B cell (primary cell): ENCODE measurements around the gene TMEM53. TPM values are rescaled to one million over a fixed set of nuclear protein-coding genes. Genes with fewer than 3 reads are reported as not detected.

Experiments used
- ATAC-seq: fragments of 200-7000 bp; cut with Tn5 transposase; one replicate; pipeline ENCODE4 v1.10.0; 2021; ENCODE audit warnings: low read depth, mild to moderate bottlenecking, moderate number of reproducible peaks, moderate library complexity
- CTCF ChIA-PET: fragments of 350-600 bp; sonication (Branson Sonifier 250); formaldehyde crosslinking; loops from one replicate; lab custom pipeline; 2021; ENCODE audit warnings: antibody characterized with exemption, inconsistent platforms; lab: Charles Lee
- POLR2A ChIA-PET: fragments of 350-600 bp; sonication (Branson Sonifier 250); formaldehyde crosslinking; loops from one replicate; lab custom pipeline; 2021; ENCODE audit warnings: antibody characterized with exemption; lab: Charles Lee
- DNase-seq: peaks from one replicate; pipeline ENCODE4 v3.0.0; 2013
- H2AFZ ChIP-seq: 2 replicates; pipeline ENCODE4 v1.6.1; 2012; ENCODE audit warnings: mild to moderate bottlenecking, low read depth, low read length; ENCODE audit not compliant: insufficient read depth, poor library complexity, severe bottlenecking
- H3K27ac ChIP-seq, 2 donors: 1 replicate in 1 of 2; 2 replicates in 1 of 2; pipeline ENCODE4 v1.5.1; 2012 to 2013; ENCODE audit warnings: low read length in 2 of 2, mild to moderate bottlenecking in 2 of 2, moderate library complexity in 1 of 2
- H3K27me3 ChIP-seq, 4 experiments: fragments of 200-600 bp in 1 of 4; sonication (generic) in 1 of 4; replicated peaks in 1 of 4; 1 replicate in 2 of 4; 2 replicates in 2 of 4; pipeline versions ENCODE4 v1.6.1 to v1.7.0; 2013 to 2016; ENCODE audit warnings: low read length in 3 of 4, mild to moderate bottlenecking in 2 of 4, mixed read lengths in 1 of 4, moderate library complexity in 1 of 4; ENCODE audit not compliant: insufficient read depth in 4 of 4, control insufficient read depth in 3 of 4; ENCODE audit errors: control extremely low read depth in 1 of 4
- H3K36me3 ChIP-seq, 2 experiments: replicated peaks in 1 of 2; 1 replicate in 1 of 2; 2 replicates in 1 of 2; pipeline versions ENCODE4 v1.6.1 to v1.7.1; 2013; ENCODE audit warnings: low read length in 1 of 2; ENCODE audit not compliant: insufficient read depth in 2 of 2, control insufficient read depth in 1 of 2; ENCODE audit errors: control extremely low read depth in 1 of 2, extremely low read depth in 1 of 2
- H3K4me1 ChIP-seq, 2 donors: fragments of 200-600 bp in 1 of 2; sonication (generic) in 1 of 2; 1 replicate in 1 of 2; 2 replicates in 1 of 2; pipeline versions ENCODE4 v1.5.1 to v1.6.1; 2013 to 2017; ENCODE audit warnings: low read length in 2 of 2; ENCODE audit not compliant: control insufficient read depth in 2 of 2, insufficient read depth in 2 of 2
- H3K4me2 ChIP-seq: replicated peaks from 2 replicates; pipeline ENCODE3; 2012; ENCODE audit warnings: mild to moderate bottlenecking, low read depth, low read length; ENCODE audit not compliant: poor library complexity, severe bottlenecking
- H3K4me3 ChIP-seq, 5 experiments: fragments of 200-600 bp in 1 of 5; sonication (generic) in 1 of 5; 1 replicate in 3 of 5; 2 replicates in 2 of 5; pipeline versions ENCODE4 v1.5.1 to v1.7.0; 2011 to 2016; ENCODE audit warnings: low read length in 4 of 5, mild to moderate bottlenecking in 4 of 5, low read depth in 2 of 5, control low read depth in 1 of 5, moderate library complexity in 1 of 5; ENCODE audit not compliant: insufficient read depth in 1 of 5; ENCODE audit errors: control extremely low read depth in 1 of 5, extremely low read depth in 1 of 5
- H3K79me2 ChIP-seq: fragments of 200-600 bp; sonication (generic); one replicate; pipeline ENCODE4 v1.6.0; 2016; ENCODE audit warnings: low read length; ENCODE audit not compliant: control insufficient read depth, insufficient read depth
- H3K9ac ChIP-seq: fragments of 200-600 bp; sonication (generic); 2 replicates; pipeline ENCODE4 v1.6.1; 2017; ENCODE audit warnings: mild to moderate bottlenecking, low read length, moderate library complexity
- H3K9me3 ChIP-seq, 3 donors: one replicate each; pipeline versions ENCODE4 v1.6.1 to v1.7.1; 2013; ENCODE audit warnings: low read length in 2 of 3; ENCODE audit not compliant: control insufficient read depth in 2 of 3, insufficient read depth in 1 of 3; ENCODE audit errors: control extremely low read depth in 1 of 3
- H4K20me1 ChIP-seq: 2 replicates; pipeline ENCODE4 v1.6.0; 2012; ENCODE audit warnings: mild to moderate bottlenecking, low read length; ENCODE audit not compliant: insufficient read depth, control insufficient read depth, poor library complexity, severe bottlenecking
- H3K27ac Mint-ChIP-seq: one replicate; pipeline ENCODE4 v1.8.0; 2021; ENCODE audit warnings: mixed read lengths
- H3K27me3 Mint-ChIP-seq: one replicate; pipeline ENCODE4 v1.8.0; 2021; ENCODE audit warnings: mixed read lengths
- H3K4me1 Mint-ChIP-seq: one replicate; pipeline ENCODE4 v1.8.0; 2021; ENCODE audit warnings: mixed read lengths
- H3K4me3 Mint-ChIP-seq: one replicate; pipeline ENCODE4 v1.8.0; 2021; ENCODE audit warnings: mixed read lengths
- H3K9me3 Mint-ChIP-seq: one replicate; pipeline ENCODE4 v1.8.0; 2022; ENCODE audit warnings: mixed read lengths; ENCODE audit not compliant: insufficient read depth
- EZH2 ChIP-seq: IDR thresholded peaks from 2 replicates; pipeline ENCODE4 v1.6.1; 2012; ENCODE audit warnings: borderline replicate concordance, low read depth, mild to moderate bottlenecking, moderate library complexity, low read length; ENCODE audit not compliant: insufficient read depth, poor library complexity, severe bottlenecking
- WGBS: methylation state at CpG from one replicate; pipeline ENCODE4 v1.1.5; 2013; ENCODE audit warnings: missing lambda C conversion rate; ENCODE audit not compliant: insufficient coverage; 5-methylcytosine and 5-hydroxymethylcytosine counted together
- intact Hi-C: fragments of 100-400 bp; cut with micrococcal nuclease; formaldehyde crosslinking; loops from one replicate; pipeline ENCODE4 v1.10.0; 2022
- polyA plus RNA-seq: library from polyadenylated mRNA; depleted of rRNA; stranded (reverse); fragments of >200 nt; gene quantifications from 2 replicates; pipeline ENCODE4 v1.2.3, GENCODE V29; 2012
- total RNA-seq, 2 donors: library from RNA; stranded (reverse); fragments of 120-200 nt in 1 of 2; gene quantifications; 1 replicate in 1 of 2; 2 replicates in 1 of 2; pipeline versions ENCODE4 v1.2.3 to v1.2.4, GENCODE V29; 2013 to 2022
- TF ChIP-seq, protein P1 (sequence below): fragments of 200-600 bp; IDR thresholded peaks from one replicate; pipeline ENCODE4 v1.8.0; 2022; ENCODE audit warnings: antibody characterized with exemption, mild to moderate bottlenecking

TMEM53 gene
- total and polyA plus RNA-seq, 2 donors (not counting 1 experiment from before 2014, with no cell fraction given): 6.5 to 6.8 TPM

DNA sequence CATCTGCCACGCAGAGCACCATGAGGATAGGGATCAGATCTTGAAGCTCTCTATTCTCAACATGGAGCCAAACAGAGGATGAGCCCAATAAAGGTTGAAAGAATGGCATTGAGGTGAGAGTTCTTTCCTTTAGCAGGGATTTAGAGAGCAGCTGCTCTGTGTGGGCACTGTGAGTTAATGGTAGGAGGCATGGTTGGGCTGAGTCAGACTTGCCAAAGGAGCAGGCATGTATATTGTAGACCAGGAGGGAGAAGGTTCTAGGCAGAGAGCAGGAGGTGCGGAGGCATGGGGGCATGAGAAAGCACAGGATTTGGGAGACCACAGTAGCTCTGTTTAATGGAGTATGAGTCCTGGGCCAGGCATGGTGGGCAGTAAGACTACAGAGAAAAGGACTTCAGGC is 32.0 kb downstream of the TMEM53 start:
- Mint-ChIP-seq H3K9me3 (no peaks in the 10 kb centered on the region), H3K4me1 (no peaks in the 10 kb centered on the region), H3K4me3 (no peak overlapping the region), H3K27ac (no peak overlapping the region), H3K27me3 (no peaks in the 10 kb centered on the region)
- peaks cover 5 to 96% of the 10 kb centered on the region in 2 experiments for H3K36me3 ChIP-seq
- ChIA-PET CTCF (interaction anchor here (0.7 to 5.1 kb wide), 3 partner anchors 10 to 554 kb away, joined by 3 to 33 read pairs (median 3); no protein-coding TSS in a partner anchor), POLR2A (interaction anchor here (2.0 kb wide), 1 partner anchor 10 kb away, joined by 5 read pairs; no protein-coding TSS in a partner anchor)
- no peak overlapping the region for H3K9ac ChIP-seq
- H3K4me1 ChIP-seq: no peaks in the 10 kb centered on the region
- DNase-seq (no peak), ATAC-seq (no peak)
- H3K4me3 ChIP-seq: no peak overlapping the region
- H2AFZ ChIP-seq: no peak overlapping the region
- no peaks in the 10 kb centered on the region for H3K9me3 ChIP-seq
- 100% methylated on average over 2 of the region's 2 CpGs for WGBS
- H3K27me3 ChIP-seq: no peaks in the 10 kb centered on the region
- no peak overlapping the region for H3K4me2 ChIP-seq
- H3K79me2 ChIP-seq: no peaks in the 10 kb centered on the region
- H3K27ac ChIP-seq: no peak overlapping the region
- peaks cover 61% of the 10 kb centered on the region for H4K20me1 ChIP-seq
- TF ChIP-seq EZH2: no peak
- TF ChIP-seq, protein P1, sequence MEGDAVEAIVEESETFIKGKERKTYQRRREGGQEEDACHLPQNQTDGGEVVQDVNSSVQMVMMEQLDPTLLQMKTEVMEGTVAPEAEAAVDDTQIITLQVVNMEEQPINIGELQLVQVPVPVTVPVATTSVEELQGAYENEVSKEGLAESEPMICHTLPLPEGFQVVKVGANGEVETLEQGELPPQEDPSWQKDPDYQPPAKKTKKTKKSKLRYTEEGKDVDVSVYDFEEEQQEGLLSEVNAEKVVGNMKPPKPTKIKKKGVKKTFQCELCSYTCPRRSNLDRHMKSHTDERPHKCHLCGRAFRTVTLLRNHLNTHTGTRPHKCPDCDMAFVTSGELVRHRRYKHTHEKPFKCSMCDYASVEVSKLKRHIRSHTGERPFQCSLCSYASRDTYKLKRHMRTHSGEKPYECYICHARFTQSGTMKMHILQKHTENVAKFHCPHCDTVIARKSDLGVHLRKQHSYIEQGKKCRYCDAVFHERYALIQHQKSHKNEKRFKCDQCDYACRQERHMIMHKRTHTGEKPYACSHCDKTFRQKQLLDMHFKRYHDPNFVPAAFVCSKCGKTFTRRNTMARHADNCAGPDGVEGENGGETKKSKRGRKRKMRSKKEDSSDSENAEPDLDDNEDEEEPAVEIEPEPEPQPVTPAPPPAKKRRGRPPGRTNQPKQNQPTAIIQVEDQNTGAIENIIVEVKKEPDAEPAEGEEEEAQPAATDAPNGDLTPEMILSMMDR: no peak
- intact Hi-C loops: no loop called here
